Measurements from ENCODE around the gene HSD3B1. TPM values are rescaled to one million over a fixed set of nuclear protein-coding genes. Genes with fewer than 3 reads are reported as not detected.
"Not testable (repeated sequence)": the region's sequence is repeated elsewhere in the genome, so short reads cannot be mapped to it uniquely, and the experiment has no call there.

The HSD3B1 gene
- total and polyA plus RNA-seq, 5 donors from 2014 or later, result not detected

DNA sequence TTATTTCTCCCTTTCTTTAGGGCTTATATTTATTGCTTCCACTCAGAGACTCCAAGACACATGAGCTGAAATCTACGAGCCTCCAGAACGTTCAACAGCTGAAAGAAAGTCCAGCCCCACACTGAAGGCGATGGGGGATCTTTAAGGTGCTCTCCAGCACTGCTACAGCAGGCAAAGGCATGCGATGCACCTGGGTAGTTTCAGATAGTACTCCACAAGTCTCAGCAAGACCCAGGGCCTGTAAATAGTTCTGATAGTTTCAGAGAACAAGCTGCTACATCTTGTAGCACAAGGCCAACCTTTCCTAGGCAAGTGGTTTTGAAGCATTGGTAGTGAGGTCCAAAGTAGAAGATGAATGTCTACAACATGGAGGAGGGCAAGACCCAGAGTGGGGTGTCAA is 2.2 kb upstream of the HSD3B1 start:
- no peaks in the 10 kb centered on the region for H3K27me3 Mint-ChIP-seq
- Histone ChIP-seq H3K9me3 (ENCODE audit: control insufficient read depth in 2 of 2, low read length in 2 of 2) (no peaks in the 10 kb centered on the region), H3K27me3 (ENCODE audit: control insufficient read depth, insufficient read depth, low read length) (no peaks in the 10 kb centered on the region), H3K27ac (ENCODE audit: insufficient read depth, low read length, poor library complexity, severe bottlenecking) (no peak overlapping the region), H3K36me3 (ENCODE audit: control insufficient read depth, insufficient read depth, low read length) (no peaks in the 10 kb centered on the region), H3K4me1 (ENCODE audit: control insufficient read depth, insufficient read depth, low read length, poor library complexity, severe bottlenecking) (no peaks in the 10 kb centered on the region), H3K4me3 (ENCODE audit: low read depth, low read length) (no peak overlapping the region)
- no peak overlapping the region for H3K27ac Mint-ChIP-seq
- H3K4me3 Mint-ChIP-seq, result no peak overlapping the region
- H3K9me3 Mint-ChIP-seq, result peaks cover 0 to 7% (median 1%) of the 10 kb centered on the region in 7 donors
- ATAC-seq (ENCODE audit: low read depth in 2 of 2) (no peak), DNase-seq (no peak)
- no peaks in the 10 kb centered on the region for H3K36me3 Mint-ChIP-seq
- H3K4me1 Mint-ChIP-seq, result no peaks in the 10 kb centered on the region

DNA sequence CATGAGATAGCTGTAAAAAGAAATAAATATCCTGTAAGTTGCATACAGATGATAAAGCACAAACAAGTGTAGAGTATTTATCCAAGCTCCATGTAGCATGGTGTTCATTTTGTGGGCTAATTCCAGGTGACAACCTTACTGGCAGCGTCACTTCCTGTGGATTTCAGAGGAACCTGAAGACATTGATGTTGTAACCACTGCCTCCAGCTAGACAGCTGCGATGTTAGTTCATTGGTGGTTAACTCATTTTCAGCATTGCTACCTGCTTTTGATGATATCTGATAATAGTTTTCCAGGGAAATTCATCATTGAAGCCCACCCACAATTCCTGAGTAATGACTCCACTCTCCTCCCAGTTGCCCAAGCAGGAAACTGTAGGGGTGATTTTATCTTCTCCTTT is 3.0 kb downstream of the HSD3B1 start:
- no peak for ATAC-seq (ENCODE audit: low read depth in 2 of 2)
- H3K27me3 Mint-ChIP-seq, result no peaks in the 10 kb centered on the region
- H3K4me1 ChIP-seq (ENCODE audit: control insufficient read depth, insufficient read depth, low read length, poor library complexity, severe bottlenecking), result no peaks in the 10 kb centered on the region
- H3K4me3 Mint-ChIP-seq, result no peak overlapping the region
- H3K36me3 ChIP-seq (ENCODE audit: control insufficient read depth, insufficient read depth, low read length), result no peaks in the 10 kb centered on the region
- H3K4me1 Mint-ChIP-seq, result no peaks in the 10 kb centered on the region
- H3K36me3 Mint-ChIP-seq, result no peaks in the 10 kb centered on the region
- no peaks in the 10 kb centered on the region for H3K27me3 ChIP-seq (ENCODE audit: control insufficient read depth, insufficient read depth, low read length)
- no peak overlapping the region for H3K27ac Mint-ChIP-seq
- no peak overlapping the region for H3K4me3 ChIP-seq (ENCODE audit: low read depth, low read length)
- no peak for DNase-seq
- H3K9me3 ChIP-seq (ENCODE audit: control insufficient read depth in 2 of 2, low read length in 2 of 2), result no peaks in the 10 kb centered on the region
- no peak overlapping the region for H3K27ac ChIP-seq (ENCODE audit: insufficient read depth, low read length, poor library complexity, severe bottlenecking)
- peaks cover 0 to 3% (median 0%) of the 10 kb centered on the region in 7 donors for H3K9me3 Mint-ChIP-seq

DNA sequence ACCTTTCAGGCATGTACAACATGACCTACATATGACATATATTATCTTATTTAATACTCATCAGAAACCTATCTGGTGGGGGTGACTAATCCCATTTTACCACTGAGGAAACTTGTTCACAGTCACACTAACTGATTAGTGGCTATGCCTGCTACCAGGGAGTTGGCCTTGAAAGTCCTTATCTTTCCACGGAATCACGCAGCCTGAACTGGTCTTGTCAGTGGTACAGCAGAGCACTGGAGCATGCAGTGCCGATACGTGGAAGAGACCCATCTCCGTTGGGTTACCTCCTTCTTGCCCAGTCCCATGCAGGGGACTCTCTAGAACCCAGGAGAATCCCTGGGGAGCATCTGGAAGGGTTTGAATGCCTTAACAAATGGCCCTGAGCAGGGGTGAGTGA is 8.2 kb downstream of the HSD3B1 start:
- no peaks in the 10 kb centered on the region for H3K9me3 ChIP-seq (ENCODE audit: control insufficient read depth in 2 of 2, low read length in 2 of 2)
- Mint-ChIP-seq H3K4me3 (no peak overlapping the region), H3K27me3 (peaks cover 3% of the 10 kb centered on the region), H3K4me1 (no peaks in the 10 kb centered on the region), H3K36me3 (no peaks in the 10 kb centered on the region), H3K9me3 (peaks cover 0 to 3% (median 0%) of the 10 kb centered on the region in 7 donors), H3K27ac (no peak overlapping the region)
- ATAC-seq (ENCODE audit: low read depth in 2 of 2) (no peak), DNase-seq (no peak)
- H3K27ac ChIP-seq (ENCODE audit: insufficient read depth, low read length, poor library complexity, severe bottlenecking), result no peak overlapping the region
- no peaks in the 10 kb centered on the region for H3K27me3 ChIP-seq (ENCODE audit: control insufficient read depth, insufficient read depth, low read length)
- no peaks in the 10 kb centered on the region for H3K4me1 ChIP-seq (ENCODE audit: control insufficient read depth, insufficient read depth, low read length, poor library complexity, severe bottlenecking)
- H3K4me3 ChIP-seq (ENCODE audit: low read depth, low read length), result no peak overlapping the region
- H3K36me3 ChIP-seq (ENCODE audit: control insufficient read depth, insufficient read depth, low read length), result no peaks in the 10 kb centered on the region

DNA sequence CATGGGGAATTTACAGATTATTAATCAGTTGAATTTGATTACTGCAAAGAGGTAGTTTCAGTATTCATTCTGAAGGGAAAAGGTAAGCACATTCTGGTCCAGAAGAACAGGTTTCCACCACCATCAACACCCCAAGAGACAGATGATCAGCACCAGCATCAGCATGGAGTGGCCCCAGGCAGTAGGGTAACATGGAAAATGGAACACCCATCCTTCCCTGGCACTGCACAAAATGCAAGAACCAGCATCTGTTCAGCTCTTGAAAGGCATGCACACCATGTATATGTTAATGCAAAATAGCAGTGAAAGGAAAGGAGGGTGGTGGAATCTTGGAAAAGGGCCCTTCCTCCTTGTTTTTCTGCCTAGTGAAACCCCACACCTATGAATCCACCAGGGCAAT is 9.2 kb downstream of the HSD3B1 start:
- H3K27ac Mint-ChIP-seq, result no peak overlapping the region
- no peaks in the 10 kb centered on the region for H3K36me3 Mint-ChIP-seq
- H3K4me3 ChIP-seq (ENCODE audit: low read depth, low read length), result no peak overlapping the region
- no peaks in the 10 kb centered on the region for H3K27me3 ChIP-seq (ENCODE audit: control insufficient read depth, insufficient read depth, low read length)
- peaks cover 4% of the 10 kb centered on the region for H3K27me3 Mint-ChIP-seq
- peaks cover 0 to 3% (median 0%) of the 10 kb centered on the region in 7 donors for H3K9me3 Mint-ChIP-seq
- no peaks in the 10 kb centered on the region for H3K4me1 ChIP-seq (ENCODE audit: control insufficient read depth, insufficient read depth, low read length, poor library complexity, severe bottlenecking)
- no peak overlapping the region for H3K4me3 Mint-ChIP-seq
- H3K27ac ChIP-seq (ENCODE audit: insufficient read depth, low read length, poor library complexity, severe bottlenecking), result no peak overlapping the region
- no peak for ATAC-seq (ENCODE audit: low read depth in 2 of 2)
- DNase-seq, result no peak
- no peaks in the 10 kb centered on the region for H3K4me1 Mint-ChIP-seq
- no peaks in the 10 kb centered on the region for H3K9me3 ChIP-seq (ENCODE audit: control insufficient read depth in 2 of 2, low read length in 2 of 2)
- no peaks in the 10 kb centered on the region for H3K36me3 ChIP-seq (ENCODE audit: control insufficient read depth, insufficient read depth, low read length)

DNA sequence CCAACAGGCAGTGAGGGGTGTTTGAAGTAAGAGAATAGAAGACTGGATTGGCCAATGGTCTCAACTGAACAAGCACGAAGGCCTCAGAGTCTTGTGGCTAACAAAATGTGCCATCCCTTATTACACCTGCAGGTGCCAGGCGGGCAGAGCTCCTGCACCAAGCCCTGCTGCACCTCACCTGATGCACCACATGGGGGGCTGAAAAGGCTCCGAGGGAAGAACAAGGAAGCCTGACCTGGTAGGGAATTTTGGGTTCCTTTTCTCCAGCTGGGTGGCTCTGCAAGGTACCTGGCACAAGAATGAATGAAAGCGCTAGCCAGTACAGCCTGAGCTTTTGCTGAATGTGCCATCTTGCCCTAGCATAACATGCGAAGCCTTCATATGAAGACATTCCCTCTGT is 9.7 kb downstream of the HSD3B1 start:
- Histone ChIP-seq H3K27me3 (ENCODE audit: control insufficient read depth, insufficient read depth, low read length) (no peaks in the 10 kb centered on the region), H3K9me3 (ENCODE audit: control insufficient read depth in 2 of 2, low read length in 2 of 2) (no peaks in the 10 kb centered on the region), H3K4me1 (ENCODE audit: control insufficient read depth, insufficient read depth, low read length, poor library complexity, severe bottlenecking) (no peaks in the 10 kb centered on the region), H3K27ac (ENCODE audit: insufficient read depth, low read length, poor library complexity, severe bottlenecking) (no peak overlapping the region), H3K36me3 (ENCODE audit: control insufficient read depth, insufficient read depth, low read length) (no peaks in the 10 kb centered on the region), H3K4me3 (ENCODE audit: low read depth, low read length) (no peak overlapping the region)
- no peak overlapping the region for H3K4me3 Mint-ChIP-seq
- no peaks in the 10 kb centered on the region for H3K4me1 Mint-ChIP-seq
- peaks cover 4% of the 10 kb centered on the region for H3K27me3 Mint-ChIP-seq
- no peak overlapping the region for H3K27ac Mint-ChIP-seq
- DNase-seq, result no peak
- no peaks in the 10 kb centered on the region for H3K36me3 Mint-ChIP-seq
- H3K9me3 Mint-ChIP-seq, result peaks cover 0 to 2% (median 0%) of the 10 kb centered on the region in 7 donors
- ATAC-seq (ENCODE audit: low read depth in 2 of 2), result no peak

DNA sequence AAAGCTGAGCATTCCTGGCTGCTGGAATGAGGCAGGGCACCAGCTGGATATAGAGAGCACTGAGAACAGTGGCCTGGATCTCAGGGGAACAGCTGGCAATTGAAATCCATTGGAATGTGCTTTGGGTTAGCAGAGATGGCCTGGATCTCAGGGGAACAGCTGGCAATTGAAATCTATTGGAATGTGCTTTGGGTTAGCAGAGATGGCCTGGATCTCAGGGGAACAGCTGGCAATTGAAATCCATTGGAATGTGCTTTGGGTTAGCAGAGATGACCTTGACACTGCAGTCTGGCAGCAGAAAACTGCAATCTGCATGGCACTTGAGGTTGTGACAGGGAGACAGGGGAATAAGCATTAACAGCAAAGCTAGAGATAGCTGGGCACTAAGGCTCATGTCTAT is 10.7 kb downstream of the HSD3B1 start:
- H3K4me1 Mint-ChIP-seq; H3K27me3 ChIP-seq (ENCODE audit: control insufficient read depth, insufficient read depth, low read length); H3K9me3 ChIP-seq (ENCODE audit: control insufficient read depth in 2 of 2, low read length in 2 of 2); H3K4me3 Mint-ChIP-seq; H3K4me1 ChIP-seq (ENCODE audit: control insufficient read depth, insufficient read depth, low read length, poor library complexity, severe bottlenecking); H3K27me3 Mint-ChIP-seq; DNase-seq; H3K27ac ChIP-seq (ENCODE audit: insufficient read depth, low read length, poor library complexity, severe bottlenecking); H3K36me3 ChIP-seq (ENCODE audit: control insufficient read depth, insufficient read depth, low read length); H3K4me3 ChIP-seq (ENCODE audit: low read depth, low read length); ATAC-seq (ENCODE audit: low read depth in 2 of 2); H3K9me3 Mint-ChIP-seq; H3K36me3 Mint-ChIP-seq; H3K27ac Mint-ChIP-seq: not testable (repeated sequence)

DNA sequence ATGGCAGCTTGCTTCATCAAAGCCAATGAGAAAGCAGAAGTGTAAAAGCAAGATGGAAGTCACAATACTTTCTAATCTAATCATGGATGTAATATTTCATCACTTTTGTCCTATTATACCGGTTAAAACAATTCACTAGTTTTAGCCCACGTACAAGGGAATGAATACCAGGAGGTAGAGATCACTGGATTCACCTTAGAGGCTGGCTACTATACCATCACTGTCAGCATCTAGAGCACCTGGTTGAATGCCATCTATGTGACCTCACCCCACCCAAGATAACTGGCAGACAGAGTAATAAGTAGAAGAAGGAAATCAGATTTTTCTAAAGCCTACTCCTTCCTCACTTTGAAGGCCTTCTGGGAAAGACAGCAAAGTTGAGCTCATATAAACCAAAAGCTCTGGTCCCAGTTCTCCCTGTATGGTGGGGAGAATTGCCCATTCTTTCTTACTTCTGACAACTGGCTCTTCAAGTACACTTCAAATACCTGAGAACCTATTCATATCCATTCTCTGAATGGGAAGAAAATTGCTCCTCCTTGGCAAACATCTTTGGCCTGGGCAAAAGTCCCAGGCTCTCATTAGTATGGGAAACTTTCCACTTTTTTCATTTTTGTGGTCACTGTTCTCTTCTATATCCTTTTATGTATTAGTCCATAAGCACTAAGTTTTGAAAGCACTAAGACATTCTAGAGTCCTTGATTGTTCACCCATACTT is 24.8 kb downstream of the HSD3B1 start:
- Histone ChIP-seq H3K4me1 (ENCODE audit: control insufficient read depth, insufficient read depth, low read length, poor library complexity, severe bottlenecking) (no peaks in the 10 kb centered on the region), H3K9me3 (ENCODE audit: control insufficient read depth in 2 of 2, low read length in 2 of 2) (no peaks in the 10 kb centered on the region)

DNA sequence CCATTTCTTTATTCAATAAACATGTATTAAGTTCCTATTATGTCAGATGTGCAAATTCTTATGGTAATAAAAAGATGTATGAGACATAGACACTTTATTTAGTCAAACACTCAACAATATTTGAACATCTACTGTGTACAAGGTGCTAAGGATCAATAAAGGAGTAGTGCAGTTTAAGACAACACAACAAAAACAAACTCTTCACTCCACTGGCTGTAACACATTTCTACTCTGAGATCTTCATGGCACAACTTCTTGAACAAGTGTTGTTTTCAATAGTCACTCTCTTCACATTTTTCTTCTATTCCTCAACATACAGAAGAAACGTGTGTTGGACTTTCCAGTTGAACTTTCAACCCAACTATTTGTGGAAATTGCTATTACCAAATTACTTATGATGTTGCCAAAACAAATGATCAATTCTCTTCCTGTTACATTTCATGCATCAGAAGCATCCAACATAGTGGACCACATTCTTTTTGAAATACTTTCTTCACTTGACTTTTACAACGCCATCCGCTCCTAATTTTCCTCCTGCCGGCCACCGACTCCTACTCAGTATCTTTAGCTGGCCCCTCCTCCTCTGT is 25.4 kb downstream of the HSD3B1 start:
- Mint-ChIP-seq H3K27ac (no peak overlapping the region), H3K36me3 (no peaks in the 10 kb centered on the region), H3K27me3 (peaks cover 7% of the 10 kb centered on the region), H3K4me1 (no peaks in the 10 kb centered on the region), H3K4me3 (no peak overlapping the region), H3K9me3 (peaks cover 0 to 10% (median 6%) of the 10 kb centered on the region in 7 donors)
- no peaks in the 10 kb centered on the region for H3K4me1 ChIP-seq (ENCODE audit: control insufficient read depth, insufficient read depth, low read length, poor library complexity, severe bottlenecking)
- DNase-seq, result no peak
- H3K36me3 ChIP-seq (ENCODE audit: control insufficient read depth, insufficient read depth, low read length), result no peaks in the 10 kb centered on the region
- no peak overlapping the region for H3K4me3 ChIP-seq (ENCODE audit: low read depth, low read length)
- H3K27me3 ChIP-seq (ENCODE audit: control insufficient read depth, insufficient read depth, low read length), result no peaks in the 10 kb centered on the region
- no peaks in the 10 kb centered on the region for H3K9me3 ChIP-seq (ENCODE audit: control insufficient read depth in 2 of 2, low read length in 2 of 2)
- H3K27ac ChIP-seq (ENCODE audit: insufficient read depth, low read length, poor library complexity, severe bottlenecking), result no peak overlapping the region
- ATAC-seq (ENCODE audit: low read depth in 2 of 2), result no peak

More for the DNA sequence above, 24.8 kb downstream of the HSD3B1 start:
- Mint-ChIP-seq H3K9me3 (peaks cover 0 to 7% (median 6%) of the 10 kb centered on the region in 7 donors), H3K4me1 (no peaks in the 10 kb centered on the region), H3K27ac (no peak overlapping the region), H3K4me3 (no peak overlapping the region), H3K36me3 (no peaks in the 10 kb centered on the region), H3K27me3 (peaks cover under 1% of the 10 kb centered on the region)
- no peaks in the 10 kb centered on the region for H3K36me3 ChIP-seq (ENCODE audit: control insufficient read depth, insufficient read depth, low read length)
- DNase-seq (no peak), ATAC-seq (ENCODE audit: low read depth in 2 of 2) (no peak)
- H3K4me3 ChIP-seq (ENCODE audit: low read depth, low read length), result no peak overlapping the region
- no peak overlapping the region for H3K27ac ChIP-seq (ENCODE audit: insufficient read depth, low read length, poor library complexity, severe bottlenecking)
- H3K27me3 ChIP-seq (ENCODE audit: control insufficient read depth, insufficient read depth, low read length), result no peaks in the 10 kb centered on the region

All from CD4-positive, CD25-positive, alpha-beta regulatory T cell (primary cell).